GM12801 (cell line): Measurements from ENCODE around the gene PARK7.

ENCODE experiments used
- TF ChIP-seq, protein P1 (sequence below): IDR thresholded peaks from one replicate; pipeline ENCODE4 v1.5.1; 2011; ENCODE audit warnings: control low read depth; ENCODE audit not compliant: insufficient read length; ENCODE audit errors: extremely low read depth

The PARK7 gene

DNA sequence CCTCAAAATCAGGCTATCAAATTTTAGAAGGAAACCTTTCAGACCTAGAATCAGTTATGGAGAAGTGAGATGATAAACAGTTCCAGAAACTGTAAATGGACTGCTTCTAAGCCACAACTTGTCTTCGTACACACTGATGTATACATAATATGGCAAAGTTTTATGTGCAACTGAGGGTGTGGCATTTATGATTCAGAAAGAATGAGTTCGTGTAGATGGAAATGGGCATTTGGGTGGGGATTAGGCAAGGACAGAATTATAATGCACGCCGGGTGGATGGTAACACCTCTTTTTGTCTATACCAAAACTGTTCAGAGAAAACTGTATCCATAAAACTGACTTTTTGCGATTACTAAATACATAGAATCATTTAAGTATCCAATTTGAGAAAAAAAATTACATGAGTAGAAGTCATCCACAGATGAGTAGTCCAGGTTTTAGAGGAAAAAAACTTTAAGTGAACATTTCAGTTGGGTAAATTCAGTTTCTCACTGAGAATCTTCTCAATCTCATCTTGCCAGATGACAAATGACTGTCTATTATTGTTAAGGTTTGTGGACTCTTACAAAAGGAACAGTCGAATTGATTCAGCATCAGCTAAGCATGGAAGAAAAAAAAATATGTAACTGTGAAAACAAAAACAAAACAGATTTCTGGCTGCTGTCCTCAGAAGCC is 42.1 kb downstream of the PARK7 start:
- TF ChIP-seq, protein P1, sequence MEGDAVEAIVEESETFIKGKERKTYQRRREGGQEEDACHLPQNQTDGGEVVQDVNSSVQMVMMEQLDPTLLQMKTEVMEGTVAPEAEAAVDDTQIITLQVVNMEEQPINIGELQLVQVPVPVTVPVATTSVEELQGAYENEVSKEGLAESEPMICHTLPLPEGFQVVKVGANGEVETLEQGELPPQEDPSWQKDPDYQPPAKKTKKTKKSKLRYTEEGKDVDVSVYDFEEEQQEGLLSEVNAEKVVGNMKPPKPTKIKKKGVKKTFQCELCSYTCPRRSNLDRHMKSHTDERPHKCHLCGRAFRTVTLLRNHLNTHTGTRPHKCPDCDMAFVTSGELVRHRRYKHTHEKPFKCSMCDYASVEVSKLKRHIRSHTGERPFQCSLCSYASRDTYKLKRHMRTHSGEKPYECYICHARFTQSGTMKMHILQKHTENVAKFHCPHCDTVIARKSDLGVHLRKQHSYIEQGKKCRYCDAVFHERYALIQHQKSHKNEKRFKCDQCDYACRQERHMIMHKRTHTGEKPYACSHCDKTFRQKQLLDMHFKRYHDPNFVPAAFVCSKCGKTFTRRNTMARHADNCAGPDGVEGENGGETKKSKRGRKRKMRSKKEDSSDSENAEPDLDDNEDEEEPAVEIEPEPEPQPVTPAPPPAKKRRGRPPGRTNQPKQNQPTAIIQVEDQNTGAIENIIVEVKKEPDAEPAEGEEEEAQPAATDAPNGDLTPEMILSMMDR, result no peak

DNA sequence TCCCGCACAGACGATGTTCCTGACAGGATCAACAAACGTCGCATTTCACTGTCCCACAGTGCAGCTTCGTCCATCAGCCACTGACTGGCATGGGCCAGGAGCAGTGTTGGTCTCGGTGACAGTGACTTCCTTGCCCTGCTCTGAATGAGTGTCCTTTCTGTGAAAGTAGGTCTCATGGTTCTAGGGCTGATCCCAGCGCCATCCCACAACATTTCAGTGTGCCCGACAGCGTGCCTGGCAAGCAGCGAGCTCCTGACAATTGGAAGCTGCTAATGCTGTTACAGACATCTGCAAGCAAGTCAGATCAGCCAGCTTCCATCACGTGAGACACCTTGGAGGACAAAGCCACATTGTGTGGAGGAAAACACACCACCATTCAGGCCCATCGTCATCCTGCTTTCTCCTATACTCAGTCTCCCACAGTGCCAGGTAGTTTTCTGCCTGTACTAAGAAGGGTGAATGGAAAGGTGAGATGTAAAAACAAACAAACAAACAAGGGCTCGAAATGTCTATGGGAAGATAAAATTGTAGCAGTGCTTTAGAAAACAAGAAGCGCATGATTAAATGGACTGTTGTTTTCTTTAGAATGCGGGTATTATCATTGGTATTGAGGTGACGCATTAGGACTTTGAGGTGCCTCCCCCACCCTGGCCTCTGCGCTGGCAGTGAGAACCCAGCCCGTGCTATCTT is 42.7 kb downstream of the PARK7 start:
- TF ChIP-seq, protein P1, result no peak

DNA sequence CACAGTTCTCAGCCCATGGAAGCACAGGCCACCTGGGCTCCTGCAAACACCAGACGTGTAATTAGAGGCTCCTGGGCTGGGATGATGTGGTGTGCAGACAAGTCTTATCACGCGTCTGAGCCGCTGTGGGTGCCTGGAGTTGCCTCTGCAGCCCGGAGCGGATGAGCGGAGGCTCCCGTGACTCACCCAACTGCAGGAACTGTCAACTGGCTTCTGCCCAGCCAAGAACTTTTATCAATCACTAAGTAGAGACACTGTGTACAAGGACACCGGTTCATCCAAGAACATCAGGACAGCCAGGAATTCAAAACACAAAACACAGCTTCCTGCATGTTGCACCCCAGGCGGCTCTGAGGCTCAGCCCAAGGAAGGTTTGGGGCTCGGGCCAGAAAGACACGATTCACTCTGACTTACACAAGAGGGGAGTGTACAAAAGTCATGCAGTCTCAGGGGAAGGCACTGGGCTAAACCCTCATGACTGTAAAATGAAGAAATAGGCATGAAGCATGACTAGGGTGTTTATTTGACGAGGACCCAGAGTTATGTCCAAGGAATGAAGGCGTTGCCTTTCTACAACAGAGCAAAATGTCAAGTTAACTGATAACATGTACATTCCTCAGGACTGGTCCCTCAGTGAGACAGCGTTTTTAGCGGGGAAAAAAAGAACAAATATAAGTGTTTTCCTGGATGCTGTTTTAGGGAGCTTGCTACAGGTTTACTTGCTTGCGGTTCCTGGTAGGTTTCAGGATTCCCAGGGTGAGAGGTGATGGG is 43.5 kb downstream of the PARK7 start:
- TF ChIP-seq, protein P1, result no peak

DNA sequence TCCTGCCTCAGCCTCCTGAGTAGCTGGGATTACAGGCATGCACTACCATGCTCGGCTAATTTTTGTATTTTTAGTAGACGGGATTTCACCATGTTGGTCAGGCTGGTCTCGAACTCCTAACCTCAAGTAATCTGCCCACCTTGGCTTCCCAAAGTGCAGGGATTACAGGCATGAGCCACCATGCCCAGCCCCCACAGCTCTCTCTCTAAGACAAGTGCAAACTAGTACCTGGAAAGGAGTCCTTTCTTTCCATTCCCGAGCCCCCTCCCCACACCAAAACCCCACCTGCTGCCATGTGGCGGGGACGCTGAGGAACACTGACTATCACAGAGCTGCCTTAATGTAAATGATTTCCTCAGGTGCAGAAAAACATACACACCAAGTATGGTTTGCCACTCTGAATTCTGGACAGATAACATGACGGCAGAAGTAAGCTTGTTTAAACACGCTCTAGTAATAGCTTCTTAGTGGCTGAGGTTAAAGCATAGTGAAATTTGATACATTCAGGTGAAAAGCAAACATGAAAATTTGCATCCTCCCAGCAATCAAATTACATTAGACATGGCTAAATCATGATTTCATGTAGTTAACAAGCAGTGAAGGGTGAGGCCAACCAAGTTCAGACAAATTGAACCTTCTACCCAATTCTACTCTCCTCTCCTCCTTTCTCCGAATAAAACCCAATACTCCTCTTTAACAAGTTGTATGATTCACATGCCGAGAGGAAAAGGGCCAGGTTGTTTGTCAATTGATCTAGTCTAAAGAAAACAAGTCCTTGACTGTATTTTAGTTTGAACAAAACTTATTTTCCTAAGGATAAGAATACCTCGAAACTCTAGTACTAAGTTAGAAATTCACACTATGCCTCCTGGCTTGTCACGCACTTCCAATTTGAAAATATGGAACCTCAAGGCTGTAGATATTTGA is 44.8 kb downstream of the PARK7 start:
- TF ChIP-seq, protein P1, result no peak

DNA sequence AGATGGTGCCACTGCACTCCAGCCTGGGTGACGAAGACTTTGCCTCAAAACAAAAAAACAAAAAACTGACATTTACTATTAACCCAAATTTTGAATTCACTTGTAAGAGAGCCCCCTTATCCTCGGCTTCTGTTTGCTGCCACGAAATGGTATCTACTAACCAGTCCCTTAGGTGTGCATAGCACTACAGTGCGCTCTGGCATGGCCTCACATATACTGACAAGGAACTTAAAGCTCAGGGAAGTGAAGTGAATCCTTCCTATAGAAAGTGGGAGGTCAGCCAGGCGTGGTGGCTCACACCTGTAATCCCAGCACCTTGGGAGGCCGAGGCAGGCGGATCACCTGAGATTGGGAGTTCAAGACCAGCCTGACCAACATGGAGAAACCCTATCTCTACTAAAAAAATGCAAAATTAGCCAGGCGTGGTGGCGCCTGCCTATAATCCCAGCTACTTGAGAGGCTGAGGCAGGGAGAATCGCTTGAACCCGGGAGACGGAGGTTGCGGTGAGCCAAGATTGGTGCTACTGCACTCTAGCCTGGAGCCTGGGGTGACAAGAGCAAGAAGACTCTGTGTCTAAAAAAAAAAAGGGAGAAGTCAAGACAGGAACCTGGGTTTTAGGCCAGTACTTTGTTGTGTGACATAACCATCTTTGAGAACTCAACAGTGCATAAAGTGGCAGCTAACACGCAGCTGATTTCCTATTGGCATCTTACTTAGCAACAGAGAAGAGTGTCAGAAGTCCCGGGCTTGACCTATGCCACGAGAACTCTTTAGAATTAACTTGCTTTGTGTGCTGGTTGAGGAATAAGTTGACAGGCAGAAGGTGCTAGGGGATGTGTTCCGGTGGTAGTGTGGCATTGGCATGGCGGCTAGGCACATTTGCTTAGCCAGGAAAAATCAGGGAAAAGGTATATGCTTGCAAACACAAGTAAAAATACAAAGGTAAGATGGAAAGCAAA is 47.8 kb downstream of the PARK7 start:
- TF ChIP-seq, protein P1, result no peak

DNA sequence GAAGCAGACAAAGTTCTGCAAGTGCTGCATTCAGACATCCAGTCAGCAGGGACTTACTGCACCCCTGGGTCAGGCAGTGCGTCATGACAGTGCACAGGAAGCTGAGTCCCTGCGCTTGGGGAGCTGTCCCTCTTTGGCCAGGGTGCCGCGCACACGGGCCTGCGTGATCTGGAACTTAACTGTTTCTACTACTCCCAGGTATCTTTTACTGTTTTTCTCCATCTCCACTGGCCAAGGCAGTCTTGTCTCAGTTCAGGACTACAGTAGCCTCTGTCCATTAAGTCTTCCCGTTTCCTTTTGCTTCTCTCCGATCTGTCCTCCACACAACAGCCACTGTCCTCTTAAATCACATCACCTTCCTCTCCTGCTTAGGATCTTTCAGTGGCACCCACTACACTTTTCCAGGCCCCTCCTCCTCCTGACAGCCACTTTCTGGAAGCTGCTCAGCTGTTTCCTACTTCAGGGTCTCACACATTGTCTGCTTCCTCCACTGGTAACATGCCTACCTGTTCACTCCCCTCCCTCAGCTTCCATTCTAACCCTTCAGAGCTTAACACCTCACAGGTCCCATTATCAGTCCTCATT is 48.7 kb downstream of the PARK7 start:
- TF ChIP-seq, protein P1, result no peak
